Globus pallidus (tissue), 1 donor: Measurements from ENCODE around the gene TMEM128.
"Not testable (repeated sequence)": the region's sequence is repeated elsewhere in the genome, so short reads cannot be mapped to it uniquely, and the experiment has no call there.

Experiments
- DNase-seq: peaks from one replicate; pipeline ENCODE4 v3.0.0-alpha.2; 2015; ENCODE audit warnings: low spot score

Gene TMEM128

DNA sequence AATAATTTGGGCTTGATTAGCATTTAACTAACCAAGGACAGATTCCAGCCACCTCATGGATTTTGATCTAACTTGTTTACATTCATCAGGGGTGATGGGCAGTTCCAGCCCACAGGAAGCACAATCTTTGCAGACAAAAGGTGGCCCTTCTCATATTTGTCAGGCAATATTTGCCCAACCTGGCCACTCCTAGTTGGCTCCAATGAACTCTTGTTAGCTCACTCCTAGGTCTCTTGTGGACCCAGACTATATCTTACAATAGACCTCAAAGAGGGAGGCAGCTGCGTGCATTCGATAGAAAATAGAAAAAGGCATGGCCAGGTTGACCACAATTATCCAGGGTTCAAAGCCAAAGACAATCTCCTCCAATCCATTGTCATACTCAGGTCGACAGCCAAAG lies 59.5 kb downstream of the TMEM128 start:
- not testable (repeated sequence) for DNase-seq
